Large intestine (tissue), 3 donors: ENCODE data around the gene CCDC172. TPM values are rescaled to one million over a fixed set of nuclear protein-coding genes. Genes with fewer than 3 reads are reported as not detected.

Experiments used
- DNase-seq, 2 donors: peaks; one replicate each; pipeline versions ENCODE4 v3.0.0 to v3.0.0-alpha.2; 2013
- H3K27ac ChIP-seq: one replicate; pipeline ENCODE4 v1.5.1; 2013; ENCODE audit warnings: low read length
- H3K27me3 ChIP-seq: 2 replicates; pipeline ENCODE4 v1.6.1; 2013; ENCODE audit warnings: low read length; ENCODE audit not compliant: control insufficient read depth, insufficient read depth
- H3K36me3 ChIP-seq: 2 replicates; pipeline ENCODE4 v1.6.1; 2013; ENCODE audit warnings: low read length; ENCODE audit not compliant: control insufficient read depth, insufficient read depth
- H3K4me1 ChIP-seq: one replicate; pipeline ENCODE4 v1.6.1; 2013; ENCODE audit warnings: low read length; ENCODE audit not compliant: control insufficient read depth, insufficient read depth
- H3K4me3 ChIP-seq: one replicate; pipeline ENCODE4 v1.5.1; 2013; ENCODE audit warnings: low read length
- H3K9me3 ChIP-seq: one replicate; pipeline ENCODE4 v1.6.1; 2013; ENCODE audit warnings: mild to moderate bottlenecking, low read depth, low read length, moderate library complexity; ENCODE audit not compliant: control insufficient read depth
- WGBS: methylation state at CpG from one replicate; pipeline ENCODE4 v1.1.5; 2013; ENCODE audit warnings: low lambda C conversion rate; ENCODE audit not compliant: insufficient coverage; 5-methylcytosine and 5-hydroxymethylcytosine counted together
- polyA plus RNA-seq: library from polyadenylated mRNA; unstranded; fragments of 120-200 nt; gene quantifications from one replicate; pipeline ENCODE4 v1.2.1, GENCODE V29; 2013

Gene CCDC172
- polyA plus RNA-seq, 1 donor, result not detected

DNA sequence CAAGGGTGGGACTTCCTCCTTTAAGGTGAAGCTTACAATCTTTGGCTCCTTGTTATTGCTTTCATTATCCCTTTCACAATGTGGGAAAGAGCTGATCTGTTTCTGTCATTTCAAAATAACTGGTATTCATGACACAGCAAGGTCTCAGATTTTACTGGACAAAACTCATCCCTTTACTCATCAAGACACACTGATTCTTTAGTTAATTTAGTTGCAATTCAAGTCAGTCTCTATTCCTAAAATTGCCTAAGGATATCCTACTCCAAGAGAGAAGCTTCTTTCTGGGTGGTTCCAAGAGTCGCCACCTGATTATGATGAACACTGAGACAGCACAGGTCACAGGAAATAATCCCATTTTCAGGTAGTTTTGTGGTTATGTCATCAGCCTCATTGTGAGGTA, 97.6 kb downstream of the CCDC172 start:
- DNase-seq, result peak in 1 of 2 donors; percentile 7
- H3K27me3 ChIP-seq, result no peaks in the 10 kb centered on the region
- WGBS, result no CpG with 5 or more reads among the region's 1 CpG
- no peak overlapping the region for H3K4me3 ChIP-seq
- no peaks in the 10 kb centered on the region for H3K4me1 ChIP-seq
- H3K9me3 ChIP-seq, result no peaks in the 10 kb centered on the region
- H3K36me3 ChIP-seq, result no peaks in the 10 kb centered on the region
- H3K27ac ChIP-seq, result no peak overlapping the region

- Histone ChIP-seq H3K9me3 (no peaks in the 10 kb centered on the region), H3K4me1 (no peaks in the 10 kb centered on the region), H3K4me3 (no peak within 1 kb of the TSS), H3K27ac (no peak within 1 kb of the TSS), H3K27me3 (peaks cover 3% of the 10 kb centered on the region), H3K36me3 (no peaks in the 10 kb centered on the region)
- no peak for DNase-seq
- WGBS, result 60% methylated on average over 1 of the region's 2 CpGs
Observed at GRCh38 chr10:116427671-116428070, 103.4 kb downstream of the CCDC172 start, which contains the start of gene PNLIPRP3. PNLIPRP3 (plus strand) TSS chr10:116427847; CDS start chr10:116428013, 166 bp downstream.

- DNase-seq, result no peak
Observed at GRCh38 chr10:116429288-116429977, 105.2 kb downstream of the CCDC172 start.

More at GRCh38 chr10:116429288-116429977, 105.2 kb downstream of the CCDC172 start:
- Histone ChIP-seq H3K27ac (no peak overlapping the region), H3K4me3 (no peak overlapping the region), H3K27me3 (peaks cover 3% of the 10 kb centered on the region), H3K9me3 (no peaks in the 10 kb centered on the region), H3K36me3 (no peaks in the 10 kb centered on the region), H3K4me1 (no peaks in the 10 kb centered on the region)
- 60% methylated on average over 1 of the region's 4 CpGs for WGBS

Other genes starting within 250 kb of the CCDC172 start
- 17.4 TPM for gene GFRA1, start 51.2 kb upstream of the CCDC172 start, polyA plus RNA-seq
- gene PNLIPRP3, start 103.4 kb downstream of the CCDC172 start, polyA plus RNA-seq, result not detected
- gene PNLIP, start 221.5 kb downstream of the CCDC172 start, polyA plus RNA-seq, result 0.12 TPM